SH-SY5Y (cell line): Measurements from ENCODE around the gene PRDM2.

Source experiments
- GATA2 ChIP-seq: IDR thresholded peaks from 2 replicates; pipeline ENCODE4 v1.6.1; 2011; ENCODE audit warnings: mild to moderate bottlenecking, low read depth, low read length
- GATA3 ChIP-seq: IDR thresholded peaks from 2 replicates; pipeline ENCODE4 v1.6.1; 2011; ENCODE audit warnings: low read depth, mild to moderate bottlenecking, low read length, moderate library complexity

- TF ChIP-seq GATA3 (no peak), GATA2 (no peak)
Observed at GRCh38 chr1:13730291-13730690, 30.3 kb downstream of the PRDM2 start.
